Mesenchymal stem cell (in vitro differentiated cells and primary cell): Measurements from ENCODE around the gene DCLK1.

Source experiments
- DNase-seq: peaks from one replicate; pipeline ENCODE4 v3.0.0-alpha.2; 2013
- H2AFZ ChIP-seq: one replicate; pipeline ENCODE4 v1.6.1; 2013; ENCODE audit warnings: low read depth, mild to moderate bottlenecking, control low read depth, inconsistent platforms, low read length, moderate library complexity
- H2AK5ac ChIP-seq: 2 replicates; pipeline ENCODE4 v1.6.1; 2013; ENCODE audit warnings: low read length, moderate library complexity, mild to moderate bottlenecking, inconsistent platforms; ENCODE audit not compliant: severe bottlenecking
- H2BK120ac ChIP-seq: one replicate; pipeline ENCODE4 v1.6.1; 2013; ENCODE audit warnings: low read depth, mild to moderate bottlenecking, inconsistent platforms, low read length, moderate library complexity
- H2BK12ac ChIP-seq, 2 experiments: one replicate each; pipeline ENCODE4 v1.6.1; 2013; ENCODE audit warnings: inconsistent platforms in 2 of 2, low read length in 2 of 2, mild to moderate bottlenecking in 2 of 2, moderate library complexity in 2 of 2, control low read depth in 1 of 2
- H2BK15ac ChIP-seq: one replicate; pipeline ENCODE4 v1.6.1; 2013; ENCODE audit warnings: mild to moderate bottlenecking, low read depth, inconsistent platforms; ENCODE audit not compliant: poor library complexity, severe bottlenecking
- H2BK5ac ChIP-seq: 2 replicates; pipeline ENCODE4 v1.6.1; 2013; ENCODE audit warnings: low read depth, mild to moderate bottlenecking, low read length, control low read depth, inconsistent platforms; ENCODE audit not compliant: poor library complexity, severe bottlenecking
- H3K14ac ChIP-seq, 2 experiments: one replicate each; pipeline ENCODE4 v1.6.1; 2013; ENCODE audit warnings: inconsistent platforms in 2 of 2, low read length in 2 of 2, control low read depth in 1 of 2, mild to moderate bottlenecking in 1 of 2, moderate library complexity in 1 of 2
- H3K18ac ChIP-seq, 2 experiments: one replicate each; pipeline ENCODE4 v1.6.1; 2013; ENCODE audit warnings: inconsistent platforms in 2 of 2, low read length in 2 of 2, control low read depth in 1 of 2, low read depth in 1 of 2, mild to moderate bottlenecking in 1 of 2
- H3K23ac ChIP-seq, 2 experiments: one replicate each; pipeline ENCODE4 v1.6.1; 2013; ENCODE audit warnings: inconsistent platforms in 2 of 2, low read length in 2 of 2, mild to moderate bottlenecking in 2 of 2, moderate library complexity in 2 of 2, control low read depth in 1 of 2
- H3K27ac ChIP-seq: 2 replicates; pipeline ENCODE4 v1.5.1; 2013; ENCODE audit warnings: mild to moderate bottlenecking, moderate library complexity, low read length, control low read depth, inconsistent platforms; ENCODE audit not compliant: poor library complexity, severe bottlenecking
- H3K27me3 ChIP-seq, 2 experiments: 2 replicates each; pipeline versions ENCODE4 v1.6.1 to v1.7.0; 2013; ENCODE audit warnings: low read length in 2 of 2, mild to moderate bottlenecking in 2 of 2, moderate library complexity in 2 of 2, control low read depth in 1 of 2, inconsistent platforms in 1 of 2; ENCODE audit not compliant: control insufficient read depth in 1 of 2, insufficient read depth in 1 of 2
- H3K36me3 ChIP-seq, 2 experiments: 2 replicates each; pipeline versions ENCODE4 v1.6.1 to v1.7.0; 2013; ENCODE audit warnings: low read length in 2 of 2, control low read depth in 1 of 2, inconsistent platforms in 1 of 2, low read depth in 1 of 2, mild to moderate bottlenecking in 1 of 2; ENCODE audit not compliant: insufficient read depth in 2 of 2, control insufficient read depth in 1 of 2
- H3K4ac ChIP-seq, 2 experiments: one replicate each; pipeline ENCODE4 v1.6.1; 2013; ENCODE audit warnings: inconsistent platforms in 2 of 2, low read length in 2 of 2, mild to moderate bottlenecking in 2 of 2, moderate library complexity in 2 of 2, control low read depth in 1 of 2, low read depth in 1 of 2
- H3K4me1 ChIP-seq: 2 replicates; pipeline ENCODE4 v1.6.1; 2013; ENCODE audit warnings: low read depth, low read length, control low read depth; ENCODE audit not compliant: control insufficient read depth, insufficient read depth
- H3K4me2 ChIP-seq: 2 replicates; pipeline ENCODE4 v1.6.1; 2013; ENCODE audit warnings: low read length, mild to moderate bottlenecking, inconsistent platforms; ENCODE audit not compliant: poor library complexity, severe bottlenecking
- H3K4me3 ChIP-seq, 2 experiments: 2 replicates each; pipeline versions ENCODE4 v1.5.1 to v1.7.0; 2013; ENCODE audit warnings: low read length in 2 of 2, mild to moderate bottlenecking in 2 of 2, control low read depth in 1 of 2, low read depth in 1 of 2; ENCODE audit not compliant: insufficient read depth in 1 of 2
- H3K79me1 ChIP-seq: replicated peaks from 2 replicates; pipeline ENCODE4 v1.6.1; 2013; ENCODE audit warnings: mild to moderate bottlenecking, control low read depth, low read length, inconsistent platforms; ENCODE audit not compliant: poor library complexity, severe bottlenecking
- H3K9ac ChIP-seq: 2 replicates; pipeline ENCODE4 v1.7.0; 2013; ENCODE audit warnings: mild to moderate bottlenecking, low read length, moderate library complexity
- H3K9me3 ChIP-seq: 2 replicates; pipeline ENCODE4 v1.7.0; 2013; ENCODE audit warnings: mild to moderate bottlenecking, low read length; ENCODE audit not compliant: control insufficient read depth
- H4K8ac ChIP-seq: one replicate; pipeline ENCODE4 v1.6.1; 2013; ENCODE audit warnings: inconsistent platforms, mild to moderate bottlenecking, low read length, moderate library complexity
- H4K91ac ChIP-seq: one replicate; pipeline ENCODE4 v1.6.1; 2013; ENCODE audit warnings: mild to moderate bottlenecking, low read length, inconsistent platforms
- WGBS: methylation state at CpG from one replicate; pipeline ENCODE4 v1.1.7; 2013; ENCODE audit warnings: mixed read lengths; 5-methylcytosine and 5-hydroxymethylcytosine counted together

The DCLK1 gene

GRCh38 chr13:36115306-36115705, 15.9 kb downstream of the DCLK1 start:
- Histone ChIP-seq H3K79me1 (no peaks in the 10 kb centered on the region), H3K18ac (no peak overlapping the region), H3K23ac (no peak overlapping the region), H3K27ac (no peak overlapping the region), H4K8ac (no peak overlapping the region), H2AK5ac (no peak overlapping the region), H3K14ac (no peak overlapping the region), H3K4ac (no peak overlapping the region), H2BK12ac (no peak overlapping the region), H3K4me3 (no peak overlapping the region), H3K27me3 (no peaks in the 10 kb centered on the region), H2BK15ac (no peak overlapping the region), H3K36me3 (peaks cover 0 to 39% of the 10 kb centered on the region in 2 experiments), H3K9ac (no peak overlapping the region), H3K4me2 (no peak overlapping the region), H2BK5ac (no peak overlapping the region), H3K4me1 (no peaks in the 10 kb centered on the region), H2AFZ (no peak overlapping the region), H4K91ac (no peak overlapping the region), H3K9me3 (no peaks in the 10 kb centered on the region), H2BK120ac (no peak overlapping the region)
- WGBS = 100% methylated on average over 1 of the region's 1 CpG
- no peak for DNase-seq

- H2AFZ ChIP-seq = no peak overlapping the region
- 41% methylated on average over 1 of the region's 1 CpG for WGBS
- no peak overlapping the region for H3K27ac ChIP-seq
- no peaks in the 10 kb centered on the region for H3K9me3 ChIP-seq
- no peak overlapping the region for H2BK120ac ChIP-seq
- H3K23ac ChIP-seq = no peak overlapping the region
- no peak overlapping the region for H2BK15ac ChIP-seq
- no peak overlapping the region for H2BK5ac ChIP-seq
- no peaks in the 10 kb centered on the region for H3K79me1 ChIP-seq
- H2AK5ac ChIP-seq = no peak overlapping the region
- no peak overlapping the region for H2BK12ac ChIP-seq
- no peaks in the 10 kb centered on the region for H3K27me3 ChIP-seq
- no peak overlapping the region for H4K8ac ChIP-seq
- no peak overlapping the region for H3K18ac ChIP-seq
- H3K4me2 ChIP-seq = no peak overlapping the region
- peak overlapping the region; percentile 5 for H3K9ac ChIP-seq
- no peak overlapping the region for H3K4ac ChIP-seq
- no peak overlapping the region for H4K91ac ChIP-seq
- no peaks in the 10 kb centered on the region for H3K4me1 ChIP-seq
- no peak for DNase-seq
- peaks cover 0 to 37% of the 10 kb centered on the region in 2 experiments for H3K36me3 ChIP-seq
- H3K14ac ChIP-seq = no peak overlapping the region
- no peak overlapping the region for H3K4me3 ChIP-seq
Observed at GRCh38 chr13:36114233-36114632, 16.9 kb downstream of the DCLK1 start.

GRCh38 chr13:36108954-36109353, 22.2 kb downstream of the DCLK1 start:
- peaks cover 0 to 48% of the 10 kb centered on the region in 2 experiments for H3K36me3 ChIP-seq
- H4K91ac ChIP-seq = no peak overlapping the region
- no peak overlapping the region for H2BK120ac ChIP-seq
- WGBS = 69% methylated on average over 2 of the region's 2 CpGs
- H3K14ac ChIP-seq = no peak overlapping the region
- no peak overlapping the region for H2AFZ ChIP-seq
- DNase-seq = no peak
- H3K4me2 ChIP-seq = no peak overlapping the region
- no peak overlapping the region for H3K23ac ChIP-seq
- H3K4me1 ChIP-seq = no peaks in the 10 kb centered on the region
- no peak overlapping the region for H2AK5ac ChIP-seq
- no peak overlapping the region for H2BK12ac ChIP-seq
- no peak overlapping the region for H2BK15ac ChIP-seq
- no peaks in the 10 kb centered on the region for H3K9me3 ChIP-seq
- H3K27ac ChIP-seq = no peak overlapping the region
- H3K4ac ChIP-seq = no peak overlapping the region
- peaks cover 0 to 3% of the 10 kb centered on the region in 2 experiments for H3K27me3 ChIP-seq
- H3K9ac ChIP-seq = no peak overlapping the region
- H4K8ac ChIP-seq = no peak overlapping the region
- no peak overlapping the region for H3K18ac ChIP-seq
- no peaks in the 10 kb centered on the region for H3K79me1 ChIP-seq
- no peak overlapping the region for H3K4me3 ChIP-seq
- no peak overlapping the region for H2BK5ac ChIP-seq

GRCh38 chr13:36108342-36108741, 22.8 kb downstream of the DCLK1 start:
- no peak overlapping the region for H2AFZ ChIP-seq
- H3K4me2 ChIP-seq = no peak overlapping the region
- H3K4me1 ChIP-seq = no peaks in the 10 kb centered on the region
- H3K4me3 ChIP-seq = no peak overlapping the region
- no peak overlapping the region for H2BK120ac ChIP-seq
- no peak overlapping the region for H4K8ac ChIP-seq
- no peaks in the 10 kb centered on the region for H3K9me3 ChIP-seq
- no peak for DNase-seq
- no peak overlapping the region for H3K9ac ChIP-seq
- no peak overlapping the region for H3K27ac ChIP-seq
- H3K36me3 ChIP-seq = peaks cover 0 to 52% of the 10 kb centered on the region in 2 experiments
- no peak overlapping the region for H3K18ac ChIP-seq
- H2BK12ac ChIP-seq = no peak overlapping the region
- no peak overlapping the region for H3K14ac ChIP-seq
- H2AK5ac ChIP-seq = no peak overlapping the region
- H2BK5ac ChIP-seq = no peak overlapping the region
- H3K27me3 ChIP-seq = peaks cover 0 to 3% of the 10 kb centered on the region in 2 experiments
- 82% methylated on average over 7 of the region's 7 CpGs for WGBS
- no peak overlapping the region for H3K4ac ChIP-seq
- H4K91ac ChIP-seq = no peak overlapping the region
- no peak overlapping the region for H2BK15ac ChIP-seq
- no peak overlapping the region for H3K23ac ChIP-seq
- no peaks in the 10 kb centered on the region for H3K79me1 ChIP-seq
